ENCODE results near the gene TRANK1.

- no peak for TF ChIP-seq ZBTB11 (tag by site-specific recombination; conservative IDR thresholded peaks at IDR 0.05; ENCODE audit: low read depth)
- no peak for TF ChIP-seq ZNF792 (tag by site-specific recombination; IDR thresholded peaks at IDR 0.05)
- no peak for TF ChIP-seq ZNF24 (tag by site-specific recombination; IDR thresholded peaks at IDR 0.05)
- no peak for TF ChIP-seq CTCF (tag by site-specific recombination; IDR thresholded peaks at IDR 0.05)
- no peak for TF ChIP-seq ZNF776 (tag by site-specific recombination; IDR thresholded peaks at IDR 0.05; ENCODE audit: borderline replicate concordance)
- no peak for TF ChIP-seq REST (tag by site-specific recombination; IDR thresholded peaks at IDR 0.05)
- TF ChIP-seq ZBTB7A (tag by site-specific recombination; IDR thresholded peaks at IDR 0.05; ENCODE audit: low read depth): no peak
- no peak for TF ChIP-seq RBAK (tag by site-specific recombination; IDR thresholded peaks at IDR 0.05)
- no peak for TF ChIP-seq ZNF274 (IDR thresholded peaks at IDR 0.05; ENCODE audit: low read length)
- TF ChIP-seq ZNF274 (tag by site-specific recombination; IDR thresholded peaks at IDR 0.05; ENCODE audit: borderline replicate concordance): no peak
- no peak for TF ChIP-seq ZNF549 (tag by site-specific recombination; IDR thresholded peaks at IDR 0.05)
- TF ChIP-seq ZNF37A (tag by site-specific recombination; IDR thresholded peaks at IDR 0.05): no peak
- TF ChIP-seq ZNF747 (tag by site-specific recombination; IDR thresholded peaks at IDR 0.05): no peak
- no peak for TF ChIP-seq ZBTB17 (tag by site-specific recombination; IDR thresholded peaks at IDR 0.05)
- no peak for TF ChIP-seq ZFP3 (tag by site-specific recombination; IDR thresholded peaks at IDR 0.05; ENCODE audit: low read depth)
These were observed 92.8 kb downstream of the TRANK1 start for GRCh38 chr3:36852071-36852470.

Measured in HEK293 (cell line).